HG03469 (cell line): ENCODE data around the gene BST2.
"Not testable (repeated sequence)": the region's sequence is repeated elsewhere in the genome, so short reads cannot be mapped to it uniquely, and the experiment has no call there.

Source experiments
- ATAC-seq: cut with Tn5 transposase; IDR thresholded peaks from one replicate; pipeline ENCODE4 v1.9.1; 2021; ENCODE audit warnings: mild to moderate bottlenecking, moderate library complexity, moderate number of reproducible peaks; ENCODE audit not compliant: unreplicated experiment

The BST2 gene

DNA sequence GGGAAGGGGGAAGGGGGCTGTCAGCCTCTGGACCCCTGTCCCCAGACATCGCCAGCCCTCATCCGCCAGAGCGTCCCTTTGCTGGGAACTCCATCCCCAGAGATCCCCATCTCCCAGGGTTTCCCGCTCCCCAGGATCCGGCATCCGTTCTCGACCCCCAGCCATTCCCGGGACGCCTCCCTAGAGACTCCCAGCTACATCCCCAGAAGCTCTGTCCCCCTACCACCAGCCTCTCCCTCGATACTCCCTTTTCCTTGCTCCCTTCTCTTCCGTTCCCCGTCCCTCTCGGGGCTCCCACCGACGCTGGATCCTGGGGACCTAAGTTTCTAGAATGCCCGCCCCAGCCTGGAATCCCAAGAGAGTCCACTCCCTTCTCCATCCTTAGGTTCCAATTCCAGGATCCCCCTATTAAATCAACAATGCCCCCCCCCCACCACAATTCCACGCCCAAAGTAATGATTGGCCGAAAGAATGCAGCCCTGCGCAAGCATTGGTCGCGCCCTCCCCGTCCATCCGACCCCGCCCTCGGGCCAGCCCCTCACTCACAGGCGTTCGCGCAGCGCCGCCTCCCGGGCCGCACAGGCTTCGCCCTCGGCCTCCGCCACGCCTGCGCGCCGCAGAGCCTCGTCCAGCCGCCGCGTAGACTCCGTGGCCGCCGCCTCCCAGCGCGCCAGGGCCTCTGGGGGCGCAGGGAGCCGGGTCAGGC lies 14.6 kb downstream of the BST2 start:
- peak; percentile 52 for ATAC-seq

- no peak for ATAC-seq
These were observed 15.3 kb downstream of the BST2 start for GRCh38 chr19:17389957-17390664.

GRCh38 chr19:17389288-17389687 lies 16.1 kb downstream of the BST2 start:
- no peak for ATAC-seq

DNA sequence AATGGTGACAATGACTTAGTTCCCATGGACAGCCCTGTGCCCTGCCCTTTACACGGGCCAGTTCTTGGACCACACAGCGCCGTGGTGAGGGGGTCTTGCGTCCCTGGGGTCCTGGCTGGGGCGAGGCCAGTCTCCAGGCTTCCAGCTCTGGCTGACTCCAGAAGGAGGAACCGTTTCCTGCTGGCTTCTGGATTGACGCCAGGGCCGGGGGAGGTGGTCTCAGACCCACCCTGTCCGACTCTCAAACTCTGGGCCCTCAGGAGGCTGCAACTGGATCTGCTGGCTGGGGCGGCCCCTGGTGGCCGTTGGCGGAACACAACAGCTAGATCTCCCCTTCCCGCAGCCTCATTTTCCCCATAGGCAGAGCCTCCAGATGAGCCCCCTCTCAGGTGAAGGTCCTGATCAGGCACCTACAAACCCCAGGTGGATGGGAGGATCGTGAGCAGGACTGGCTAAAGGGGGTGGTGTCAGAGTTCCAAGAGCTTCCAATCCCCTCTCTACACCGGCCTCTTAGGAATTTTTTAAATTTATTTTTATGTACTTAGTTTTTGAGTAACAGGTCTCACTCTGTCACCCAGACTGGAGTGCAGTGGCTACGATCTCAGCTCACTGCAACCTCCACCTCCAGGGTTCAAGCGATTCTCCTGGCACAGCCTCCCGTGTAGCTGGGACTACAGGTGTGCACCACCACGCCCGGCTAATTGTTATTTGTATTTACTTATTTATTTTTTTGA lies 19.4 kb downstream of the BST2 start:
- no peak for ATAC-seq

DNA sequence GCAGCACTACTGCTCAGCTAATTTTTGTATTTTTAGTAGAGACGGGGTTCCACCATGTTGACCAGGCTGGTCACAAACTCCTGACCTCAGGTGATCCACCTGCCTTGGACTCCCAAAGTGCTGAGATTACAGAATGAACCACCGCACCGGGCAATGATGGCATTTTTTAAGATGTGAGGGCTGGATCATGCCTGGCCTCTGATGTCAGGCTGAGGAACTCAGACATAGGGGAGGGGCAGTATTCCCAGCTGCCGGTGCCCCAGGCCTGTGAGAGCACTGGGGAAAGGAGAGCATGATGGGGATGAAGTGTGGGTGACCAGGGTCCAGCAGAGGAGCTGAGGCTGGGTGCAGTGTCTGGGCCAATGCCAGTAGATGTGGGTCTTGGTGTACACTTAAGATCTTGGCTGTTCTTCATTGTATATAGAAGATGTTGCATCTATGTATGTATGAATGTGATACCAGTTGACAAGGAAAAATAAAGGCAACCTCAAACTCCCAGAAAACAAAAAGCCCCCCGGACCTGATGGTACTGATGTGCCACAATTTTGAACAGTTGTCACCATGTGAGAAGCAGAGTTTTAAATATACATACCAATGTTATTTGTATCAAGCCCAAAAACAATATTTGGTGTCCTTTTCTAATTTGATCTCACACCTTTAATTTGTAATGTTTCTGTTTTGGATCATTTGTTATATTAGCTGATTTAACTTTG lies 24.8 kb downstream of the BST2 start:
- ATAC-seq: no peak

DNA sequence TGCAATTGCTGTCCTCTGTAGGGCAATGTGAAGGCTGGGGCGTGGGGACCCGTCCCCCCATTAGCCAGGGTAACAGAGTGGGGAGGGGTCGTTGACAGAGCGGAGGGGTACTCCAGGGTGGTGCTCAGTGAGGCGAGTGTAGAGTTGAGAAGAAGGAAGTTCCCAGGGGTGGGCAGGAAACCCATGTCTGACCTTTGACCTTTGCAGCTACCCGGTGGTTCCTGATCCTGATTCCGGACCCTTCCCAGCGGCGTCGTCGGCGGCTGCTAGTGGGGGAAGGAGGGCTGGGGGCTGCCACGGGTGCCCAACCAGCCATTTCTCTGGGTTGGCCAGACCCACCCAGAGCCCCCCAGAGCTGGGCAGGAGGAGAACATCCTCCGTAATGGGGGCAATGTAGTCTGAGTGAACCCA lies 26.2 kb downstream of the BST2 start:
- ATAC-seq: no peak

GRCh38 chr19:17378271-17378670 lies 27.2 kb downstream of the BST2 start:
- ATAC-seq: no peak

- ATAC-seq: no peak
These were observed 28.4 kb downstream of the BST2 start, which contains the start of gene PLVAP for GRCh38 chr19:17376935-17377600. Gene PLVAP (minus strand): TSS chr19:17377342. CDS start chr19:17377288, 54 bp downstream.

GRCh38 chr19:17370026-17370587 lies 35.3 kb downstream of the BST2 start:
- ATAC-seq: no peak

DNA sequence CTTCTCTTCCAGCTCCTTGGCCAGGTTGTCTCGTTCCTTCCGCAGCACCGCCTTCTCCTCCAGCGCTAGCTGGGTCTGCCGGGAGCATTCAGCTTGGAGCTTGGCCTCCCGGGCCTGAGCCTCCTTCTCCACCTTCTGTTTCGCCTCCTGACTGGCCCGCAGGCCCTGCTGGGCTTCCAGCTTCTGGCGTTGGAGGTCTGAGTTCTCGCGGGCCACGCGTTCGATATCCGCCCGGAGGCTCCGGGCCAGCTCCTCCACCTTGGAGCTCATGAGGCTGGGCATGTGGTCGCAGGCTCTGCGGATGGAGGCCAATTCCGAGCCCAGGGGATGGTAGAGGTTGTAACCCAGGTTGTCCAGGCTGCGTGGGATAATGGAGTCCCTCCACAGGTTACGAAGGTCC lies 40.1 kb downstream of the BST2 start:
- no peak for ATAC-seq

- ATAC-seq: not testable (repeated sequence)
These were observed 41.4 kb downstream of the BST2 start for GRCh38 chr19:17363852-17364605.

DNA sequence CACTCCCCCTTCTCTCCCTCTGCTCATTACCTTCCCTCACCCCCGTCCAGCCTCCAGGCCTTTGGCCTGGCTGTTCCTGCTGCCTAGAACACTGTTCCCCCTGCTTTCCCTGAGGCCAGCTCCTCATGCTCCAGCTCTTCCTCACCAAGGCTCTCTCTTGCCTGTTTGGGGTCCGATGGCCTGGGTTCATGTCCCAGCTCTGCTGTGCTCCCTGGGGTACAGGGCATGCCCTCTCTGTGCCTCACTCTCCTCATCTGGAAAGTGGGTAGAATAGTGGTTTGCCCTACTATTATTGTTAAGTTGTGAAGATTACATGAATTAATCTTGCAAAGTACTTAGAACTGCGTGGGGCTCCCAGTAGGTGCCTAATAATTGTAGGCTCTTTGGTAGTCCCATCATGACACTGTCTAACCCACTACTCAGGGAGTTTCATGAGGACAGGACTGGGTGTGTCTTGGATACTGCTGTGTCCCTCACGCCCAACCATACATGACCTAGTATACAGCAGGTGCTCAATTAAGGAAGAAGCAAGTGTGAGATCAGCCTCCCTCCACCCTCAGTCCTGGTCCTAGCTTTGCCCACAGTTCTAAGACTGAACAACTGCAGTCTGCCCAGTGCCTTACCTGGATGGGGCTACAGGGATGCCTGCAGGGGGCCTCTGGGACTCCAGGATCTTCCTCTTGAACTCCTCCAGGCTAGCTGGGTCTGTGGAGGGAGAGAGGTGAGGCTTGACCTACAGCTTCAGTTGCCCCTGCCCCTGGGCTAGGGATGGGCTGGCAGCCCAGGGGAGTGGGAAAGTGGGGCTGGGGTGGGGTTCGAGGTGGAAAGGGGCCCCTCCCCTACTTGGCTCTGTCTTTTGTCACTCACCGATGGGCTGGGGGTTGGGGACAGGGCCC lies 45.3 kb downstream of the BST2 start:
- no peak for ATAC-seq

DNA sequence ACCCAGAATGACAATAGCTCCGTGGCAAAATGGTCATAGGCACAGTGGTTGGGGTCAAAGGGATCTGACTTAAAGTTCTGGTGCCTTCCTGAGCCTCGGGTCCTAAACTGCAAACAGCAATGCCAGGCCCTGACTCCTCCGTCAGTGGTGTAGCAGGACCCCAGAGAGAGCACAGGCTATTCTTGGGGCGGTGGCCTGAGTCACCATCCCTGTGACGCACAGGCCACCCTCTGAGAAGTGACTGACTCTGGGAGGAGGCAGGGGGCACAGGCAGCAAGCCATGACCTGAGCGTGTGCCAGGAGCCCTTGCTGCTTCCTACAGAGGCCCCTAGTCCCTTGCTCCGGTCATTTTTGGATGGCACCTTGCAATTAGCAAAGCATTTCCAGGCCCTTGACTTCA lies 47.0 kb downstream of the BST2 start:
- no peak for ATAC-seq

- no peak for ATAC-seq
These were observed 47.7 kb downstream of the BST2 start for GRCh38 chr19:17357724-17358123.

DNA sequence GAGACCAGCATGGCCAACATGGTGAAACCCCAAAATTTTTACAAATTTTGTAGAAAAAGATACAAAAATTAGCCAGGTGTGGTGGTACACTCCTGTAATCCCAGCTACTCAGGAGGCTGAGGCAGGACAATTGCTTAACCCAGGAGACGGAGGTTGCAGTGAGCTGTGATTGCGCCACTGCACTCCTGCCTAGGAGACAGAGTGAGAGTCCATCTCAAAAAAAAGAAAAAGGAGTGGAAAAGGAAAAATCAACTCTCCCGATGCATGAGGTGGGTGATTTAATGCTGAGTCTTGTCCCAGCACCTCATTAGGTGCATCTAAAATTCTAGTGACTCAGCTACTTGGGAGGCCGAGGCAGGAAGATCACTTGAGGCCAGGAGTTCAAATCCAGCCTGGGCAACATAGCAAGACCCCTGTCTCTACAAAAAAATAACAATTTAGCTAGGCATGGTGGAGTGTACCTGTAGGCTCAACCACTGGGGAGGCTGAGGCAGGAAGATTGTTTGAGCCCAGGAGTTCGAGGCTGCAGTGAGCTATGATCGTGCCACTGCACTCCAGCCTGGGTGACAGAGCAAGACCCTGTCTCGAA lies 48.3 kb downstream of the BST2 start:
- no peak for ATAC-seq

DNA sequence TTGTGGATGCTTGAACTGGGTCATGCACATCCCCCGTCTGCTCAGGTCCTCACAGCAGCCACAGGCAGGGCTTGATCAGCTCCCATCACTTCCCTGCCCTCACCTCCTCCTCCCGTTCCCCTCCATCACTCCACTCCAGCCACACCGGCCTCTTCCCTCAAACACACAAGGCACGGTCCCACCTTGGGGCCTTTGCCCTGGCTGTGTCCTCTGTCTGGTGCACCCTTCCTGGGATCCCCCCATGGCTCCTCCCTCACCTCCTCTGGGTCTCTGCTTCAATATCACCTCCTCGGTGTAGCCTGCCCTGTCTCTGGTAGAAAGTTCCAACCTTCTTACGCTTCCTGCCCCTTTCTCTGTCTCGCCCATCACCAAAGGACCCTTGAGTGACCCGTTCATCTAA lies 52.0 kb downstream of the BST2 start:
- no peak for ATAC-seq
